Peyer's patch (tissue), 4 donors: ENCODE measurements around the gene USF2.

ENCODE experiments used
- POLR2A ChIP-seq, 2 donors: fragments of 450-650 bp; IDR thresholded peaks; one replicate each; pipeline ENCODE4 v1.5.1; 2017; ENCODE audit warnings: antibody characterized with exemption in 2 of 2, mild to moderate bottlenecking in 2 of 2, moderate library complexity in 2 of 2
- TF ChIP-seq, protein P1 (sequence below), 6 experiments: fragments of 450-650 bp in 4 of 6; fragments of 200-600 bp in 2 of 6; sonication (generic) in 1 of 6; IDR thresholded peaks; one replicate each; pipeline ENCODE4 v1.5.1; 2017 to 2019; ENCODE audit warnings: antibody characterized with exemption in 6 of 6, mild to moderate bottlenecking in 3 of 6, moderate library complexity in 1 of 6

DNA sequence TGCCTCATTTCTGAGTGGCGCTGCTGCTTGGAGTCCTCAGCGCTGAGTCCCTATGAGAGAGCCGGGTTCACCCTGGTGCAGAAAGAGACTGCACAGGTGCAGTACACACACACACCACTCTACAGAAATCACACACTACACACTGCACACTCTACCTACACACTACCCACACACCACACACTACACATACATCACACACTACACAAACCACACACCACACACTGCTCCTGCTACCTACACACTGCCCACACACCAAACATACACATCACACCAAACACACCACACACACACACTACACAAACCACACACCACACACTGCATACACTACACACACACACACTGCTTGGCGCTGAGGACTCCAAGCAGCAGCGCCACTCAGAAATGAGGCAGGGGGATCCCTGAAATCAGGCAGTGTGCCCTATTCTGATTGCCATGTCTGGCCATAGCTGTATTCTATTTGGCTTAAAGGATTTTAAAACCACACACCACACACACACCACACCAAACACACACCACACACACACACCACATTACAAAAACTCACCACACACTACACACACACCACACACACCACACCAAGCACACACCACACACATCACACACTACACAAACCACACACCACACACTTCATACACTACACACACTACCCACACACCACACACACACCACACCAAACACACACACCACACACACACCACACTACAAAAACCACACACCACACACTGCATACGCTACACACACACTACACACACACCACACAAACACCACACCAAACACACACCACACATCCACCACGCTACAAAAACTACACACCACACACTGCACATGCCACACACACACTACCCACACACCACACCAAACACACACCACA is 28.1 kb downstream of the USF2 start:
- TF ChIP-seq POLR2A (IDR thresholded peaks at IDR 0.05) = no peak
- TF ChIP-seq, protein P1, sequence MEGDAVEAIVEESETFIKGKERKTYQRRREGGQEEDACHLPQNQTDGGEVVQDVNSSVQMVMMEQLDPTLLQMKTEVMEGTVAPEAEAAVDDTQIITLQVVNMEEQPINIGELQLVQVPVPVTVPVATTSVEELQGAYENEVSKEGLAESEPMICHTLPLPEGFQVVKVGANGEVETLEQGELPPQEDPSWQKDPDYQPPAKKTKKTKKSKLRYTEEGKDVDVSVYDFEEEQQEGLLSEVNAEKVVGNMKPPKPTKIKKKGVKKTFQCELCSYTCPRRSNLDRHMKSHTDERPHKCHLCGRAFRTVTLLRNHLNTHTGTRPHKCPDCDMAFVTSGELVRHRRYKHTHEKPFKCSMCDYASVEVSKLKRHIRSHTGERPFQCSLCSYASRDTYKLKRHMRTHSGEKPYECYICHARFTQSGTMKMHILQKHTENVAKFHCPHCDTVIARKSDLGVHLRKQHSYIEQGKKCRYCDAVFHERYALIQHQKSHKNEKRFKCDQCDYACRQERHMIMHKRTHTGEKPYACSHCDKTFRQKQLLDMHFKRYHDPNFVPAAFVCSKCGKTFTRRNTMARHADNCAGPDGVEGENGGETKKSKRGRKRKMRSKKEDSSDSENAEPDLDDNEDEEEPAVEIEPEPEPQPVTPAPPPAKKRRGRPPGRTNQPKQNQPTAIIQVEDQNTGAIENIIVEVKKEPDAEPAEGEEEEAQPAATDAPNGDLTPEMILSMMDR (IDR thresholded peaks at IDR 0.05) = no peak
